ENCODE data around the gene TNFAIP2.

The TNFAIP2 gene

GRCh38 chr14:103111232-103111868 is 11.9 kb upstream of the TNFAIP2 start:
- Histone ChIP-seq H3K36me3 (ENCODE audit: low read length) (no peaks in the 10 kb centered on the region), H3K9me2 (replicated peaks; ENCODE audit: insufficient read depth, low read length) (no peaks in the 10 kb centered on the region), H4K20me1 (ENCODE audit: low read depth, low read length) (no peaks in the 10 kb centered on the region), H3K4me2 (ENCODE audit: low read depth, low read length, poor library complexity, severe bottlenecking) (no peak overlapping the region), H3K4me3 (ENCODE audit: insufficient read depth, low read length, poor library complexity, severe bottlenecking) (no peak overlapping the region), H3F3A (ENCODE audit: insufficient read depth) (no peaks in the 10 kb centered on the region), H3K9ac (ENCODE audit: low read length) (no peak overlapping the region), H3K79me2 (ENCODE audit: insufficient read depth, low read length) (no peaks in the 10 kb centered on the region), H2AFZ (ENCODE audit: low read depth, low read length, severe bottlenecking) (no peak overlapping the region), H3K9me3 (ENCODE audit: insufficient read depth, low read length) (no peaks in the 10 kb centered on the region), H3K27ac (ENCODE audit: low read depth, low read length) (no peak overlapping the region), H3K27me3 (ENCODE audit: low read length) (no peaks in the 10 kb centered on the region)
- TF ChIP-seq CTCF (IDR thresholded peaks at IDR 0.05; ENCODE audit: insufficient read depth, low read length, poor library complexity, severe bottlenecking): no peak
- no peak for TF ChIP-seq EZH2phosphoT487 (conservative IDR thresholded peaks at IDR 0.05; ENCODE audit: low read length)

- H3K4me2 ChIP-seq (ENCODE audit: low read depth, low read length, poor library complexity, severe bottlenecking): no peak overlapping the region
- H3K9me3 ChIP-seq (ENCODE audit: insufficient read depth, low read length): no peaks in the 10 kb centered on the region
- H3K9me2 ChIP-seq (replicated peaks; ENCODE audit: insufficient read depth, low read length): no peaks in the 10 kb centered on the region
- no peaks in the 10 kb centered on the region for H4K20me1 ChIP-seq (ENCODE audit: low read depth, low read length)
- TF ChIP-seq CTCF (IDR thresholded peaks at IDR 0.05; ENCODE audit: insufficient read depth, low read length, poor library complexity, severe bottlenecking) (no peak), EZH2phosphoT487 (conservative IDR thresholded peaks at IDR 0.05; ENCODE audit: low read length) (no peak)
- H3K36me3 ChIP-seq (ENCODE audit: low read length): no peaks in the 10 kb centered on the region
- no peak overlapping the region for H2AFZ ChIP-seq (ENCODE audit: low read depth, low read length, severe bottlenecking)
- no peak overlapping the region for H3K9ac ChIP-seq (ENCODE audit: low read length)
- no peaks in the 10 kb centered on the region for H3K79me2 ChIP-seq (ENCODE audit: insufficient read depth, low read length)
- no peaks in the 10 kb centered on the region for H3K27me3 ChIP-seq (ENCODE audit: low read length)
- H3K27ac ChIP-seq (ENCODE audit: low read depth, low read length): no peak overlapping the region
- H3K4me3 ChIP-seq (ENCODE audit: insufficient read depth, low read length, poor library complexity, severe bottlenecking): no peak overlapping the region
- no peaks in the 10 kb centered on the region for H3F3A ChIP-seq (ENCODE audit: insufficient read depth)
These were observed 10.6 kb upstream of the TNFAIP2 start for GRCh38 chr14:103112400-103113243.

GRCh38 chr14:103113303-103113702 is 10.0 kb upstream of the TNFAIP2 start:
- Histone ChIP-seq H3F3A (ENCODE audit: insufficient read depth) (no peaks in the 10 kb centered on the region), H3K27me3 (ENCODE audit: low read length) (no peaks in the 10 kb centered on the region), H3K9me2 (replicated peaks; ENCODE audit: insufficient read depth, low read length) (no peaks in the 10 kb centered on the region), H3K27ac (ENCODE audit: low read depth, low read length) (no peak overlapping the region), H2AFZ (ENCODE audit: low read depth, low read length, severe bottlenecking) (no peak overlapping the region), H3K79me2 (ENCODE audit: insufficient read depth, low read length) (no peaks in the 10 kb centered on the region), H4K20me1 (ENCODE audit: low read depth, low read length) (no peaks in the 10 kb centered on the region), H3K4me3 (ENCODE audit: insufficient read depth, low read length, poor library complexity, severe bottlenecking) (no peak overlapping the region), H3K36me3 (ENCODE audit: low read length) (no peaks in the 10 kb centered on the region), H3K4me2 (ENCODE audit: low read depth, low read length, poor library complexity, severe bottlenecking) (no peak overlapping the region), H3K9ac (ENCODE audit: low read length) (no peak overlapping the region), H3K9me3 (ENCODE audit: insufficient read depth, low read length) (no peaks in the 10 kb centered on the region)
- TF ChIP-seq EZH2phosphoT487 (conservative IDR thresholded peaks at IDR 0.05; ENCODE audit: low read length): no peak
- TF ChIP-seq CTCF (IDR thresholded peaks at IDR 0.05; ENCODE audit: insufficient read depth, low read length, poor library complexity, severe bottlenecking): no peak

Measured in SU-DHL-6 (cell line).